ENCODE results near the gene CAV2.
A peak's percentile ranks its signal among the peaks of the same experiment; 100 is the strongest.
"Not testable (repeated sequence)": the region's sequence is repeated elsewhere in the genome, so short reads cannot be mapped to it uniquely, and the experiment has no call there.

Gene CAV2

GRCh38 chr7:116499168-116500077 lies at the start of gene CAV2:
Gene CAV2 (plus strand): TSS chr7:116499738. CDS start chr7:116499782, 44 bp downstream.
- H3K27ac ChIP-seq = peak within 1 kb of the TSS; percentile 65 to 99 (median 93)
- H3K4me3 ChIP-seq = peak within 1 kb of the TSS; percentile 56 to 75 (median 67)

- no peak overlapping the region for H3K4me3 ChIP-seq
- H3K27ac ChIP-seq = no peak overlapping the region
Observed at GRCh38 chr7:116449950-116450349, 49.6 kb upstream of the CAV2 start.

GRCh38 chr7:116451957-116452729 lies 47.4 kb upstream of the CAV2 start:
- Histone ChIP-seq H3K27ac (no peak overlapping the region), H3K4me3 (no peak overlapping the region)

GRCh38 chr7:116454377-116454776 lies 45.2 kb upstream of the CAV2 start:
- Histone ChIP-seq H3K4me3 (no peak overlapping the region), H3K27ac (no peak overlapping the region)

- peak overlapping the region in 1 of 21 experiments; percentile 16 for H3K27ac ChIP-seq
- no peak overlapping the region for H3K4me3 ChIP-seq
Observed at GRCh38 chr7:116455009-116455408, 44.5 kb upstream of the CAV2 start.

GRCh38 chr7:116455499-116455898 lies 44.0 kb upstream of the CAV2 start:
- Histone ChIP-seq H3K4me3 (no peak overlapping the region), H3K27ac (peak overlapping the region in 1 of 21 experiments; percentile 16)

GRCh38 chr7:116461500-116461899 lies 38.0 kb upstream of the CAV2 start:
- Histone ChIP-seq H3K27ac (no peak overlapping the region), H3K4me3 (no peak overlapping the region)

- Histone ChIP-seq H3K27ac (no peak overlapping the region), H3K4me3 (no peak overlapping the region)
Observed at GRCh38 chr7:116463956-116464355, 35.6 kb upstream of the CAV2 start.

GRCh38 chr7:116464375-116464774 lies 35.2 kb upstream of the CAV2 start:
- Histone ChIP-seq H3K4me3 (no peak overlapping the region), H3K27ac (no peak overlapping the region)

GRCh38 chr7:116465125-116465524 lies 34.4 kb upstream of the CAV2 start:
- no peak overlapping the region for H3K4me3 ChIP-seq
- H3K27ac ChIP-seq = no peak overlapping the region

GRCh38 chr7:116468534-116468933 lies 31.0 kb upstream of the CAV2 start:
- Histone ChIP-seq H3K4me3 (no peak overlapping the region), H3K27ac (no peak overlapping the region)

GRCh38 chr7:116477625-116478024 lies 21.9 kb upstream of the CAV2 start:
- no peak overlapping the region for H3K27ac ChIP-seq

GRCh38 chr7:116478834-116479233 lies 20.7 kb upstream of the CAV2 start:
- H3K4me3 ChIP-seq = no peak overlapping the region
- no peak overlapping the region for H3K27ac ChIP-seq

More at GRCh38 chr7:116477625-116478024, 21.9 kb upstream of the CAV2 start:
- no peak overlapping the region for H3K4me3 ChIP-seq

GRCh38 chr7:116483271-116483942 lies 16.1 kb upstream of the CAV2 start:
- Histone ChIP-seq H3K4me3 (no peak overlapping the region), H3K27ac (no peak overlapping the region)

GRCh38 chr7:116484389-116484788 lies 15.1 kb upstream of the CAV2 start:
- not testable (repeated sequence) for H3K4me3 ChIP-seq, H3K27ac ChIP-seq

- Histone ChIP-seq H3K27ac (no peak overlapping the region), H3K4me3 (no peak overlapping the region)
Observed at GRCh38 chr7:116487907-116488521, 11.5 kb upstream of the CAV2 start.

- no peak overlapping the region for H3K27ac ChIP-seq
- no peak overlapping the region for H3K4me3 ChIP-seq
Observed at GRCh38 chr7:116490351-116490750, 9.2 kb upstream of the CAV2 start.

- H3K4me3 ChIP-seq = no peak overlapping the region
- H3K27ac ChIP-seq = no peak overlapping the region
Observed at GRCh38 chr7:116491887-116492653, 7.5 kb upstream of the CAV2 start.

- H3K4me3 ChIP-seq = no peak overlapping the region
- no peak overlapping the region for H3K27ac ChIP-seq
Observed at GRCh38 chr7:116492654-116493109, 6.9 kb upstream of the CAV2 start.

All from skin epidermis (tissue), 12 donors.